ENCODE results near the gene SLC25A44. TPM values are rescaled to one million over a fixed set of nuclear protein-coding genes. Genes with fewer than 3 reads are reported as not detected.

The SLC25A44 gene
- total RNA-seq, 1 experiment from 2014 or later = 29.3 TPM

GRCh38 chr1:156246241-156246780, 52.4 kb downstream of the SLC25A44 start:
- no peaks in the 10 kb centered on the region for H3K9me3 ChIP-seq
- H3K27me3 Mint-ChIP-seq (ENCODE audit: insufficient read depth, unreplicated experiment) = no peaks in the 10 kb centered on the region
- no peaks in the 10 kb centered on the region for H3K27me3 ChIP-seq (replicated peaks; ENCODE audit: control insufficient read depth, insufficient read depth, low read length)
- ChIA-PET CTCF (interaction anchor here (1.6 to 1.9 kb wide), 2 partner anchors 105 to 109 kb away, joined by 6 read pairs; no protein-coding TSS in a partner anchor), POLR2A (no interaction called here)
- DNase-seq = no peak
- H3K27ac Mint-ChIP-seq (ENCODE audit: unreplicated experiment) = no peak overlapping the region
- no peak for TF ChIP-seq CTCF (IDR thresholded peaks at IDR 0.05; ENCODE audit: insufficient read depth in 1 of 2, low read depth in 1 of 2, low read length in 1 of 2, severe bottlenecking in 1 of 2, unreplicated experiment in 1 of 2)
- no peak overlapping the region for H3K4me3 Mint-ChIP-seq (ENCODE audit: unreplicated experiment)
- no peak overlapping the region for H3K4me3 ChIP-seq (ENCODE audit: low read depth, low read length)
- H3K4me1 ChIP-seq = no peaks in the 10 kb centered on the region
- no peaks in the 10 kb centered on the region for H3K9me3 Mint-ChIP-seq (ENCODE audit: unreplicated experiment)
- H3K36me3 Mint-ChIP-seq (ENCODE audit: insufficient read depth, unreplicated experiment) = peaks cover 84% of the 10 kb centered on the region
- H3K4me1 Mint-ChIP-seq (ENCODE audit: low read depth, unreplicated experiment) = peaks cover 4% of the 10 kb centered on the region
- no TSS peak for BruUV-seq (replicated peaks)
- peaks cover 3% of the 10 kb centered on the region; the same call in 1 of the 2 replicates for H3K36me3 ChIP-seq (ENCODE audit: control insufficient read depth, insufficient read depth, low read length)
- intact Hi-C loops (cut with micrococcal nuclease; ENCODE audit: unreplicated experiment) = no loop called here

- Mint-ChIP-seq H3K4me1 (ENCODE audit: low read depth, unreplicated experiment) (peaks cover 4% of the 10 kb centered on the region), H3K36me3 (ENCODE audit: insufficient read depth, unreplicated experiment) (peaks cover 87% of the 10 kb centered on the region), H3K4me3 (ENCODE audit: unreplicated experiment) (no peak overlapping the region), H3K27me3 (ENCODE audit: insufficient read depth, unreplicated experiment) (no peaks in the 10 kb centered on the region), H3K9me3 (ENCODE audit: unreplicated experiment) (no peaks in the 10 kb centered on the region), H3K27ac (ENCODE audit: unreplicated experiment) (no peak overlapping the region)
- H3K4me3 ChIP-seq (ENCODE audit: low read depth, low read length) = no peak overlapping the region
- H3K27me3 ChIP-seq (replicated peaks; ENCODE audit: control insufficient read depth, insufficient read depth, low read length) = no peaks in the 10 kb centered on the region
- H3K36me3 ChIP-seq (ENCODE audit: control insufficient read depth, insufficient read depth, low read length) = peaks cover 4% of the 10 kb centered on the region; the same call in 1 of the 2 replicates
- POLR2A ChIA-PET = no interaction called here
- TF ChIP-seq CTCF (IDR thresholded peaks at IDR 0.05; ENCODE audit: insufficient read depth in 1 of 2, low read depth in 1 of 2, low read length in 1 of 2, severe bottlenecking in 1 of 2, unreplicated experiment in 1 of 2) = no peak
- H3K9me3 ChIP-seq = no peaks in the 10 kb centered on the region
- intact Hi-C loops (cut with micrococcal nuclease; ENCODE audit: unreplicated experiment) = no loop called here
- no peaks in the 10 kb centered on the region for H3K4me1 ChIP-seq
- BruUV-seq (replicated peaks) = no TSS peak
- no peak for DNase-seq
- CTCF ChIA-PET = interaction anchor here (1.6 to 1.9 kb wide), 2 partner anchors 106 to 110 kb away, joined by 6 read pairs; no protein-coding TSS in a partner anchor
Observed at GRCh38 chr1:156246781-156247459, 53.0 kb downstream of the SLC25A44 start.

- Mint-ChIP-seq H3K9me3 (ENCODE audit: unreplicated experiment) (no peaks in the 10 kb centered on the region), H3K27ac (ENCODE audit: unreplicated experiment) (peak within 1 kb of the TSS; percentile 48), H3K4me1 (ENCODE audit: low read depth, unreplicated experiment) (peaks cover 4% of the 10 kb centered on the region), H3K27me3 (ENCODE audit: insufficient read depth, unreplicated experiment) (no peaks in the 10 kb centered on the region), H3K4me3 (ENCODE audit: unreplicated experiment) (peak within 1 kb of the TSS; percentile 16), H3K36me3 (ENCODE audit: insufficient read depth, unreplicated experiment) (peaks cover 87% of the 10 kb centered on the region)
- no peaks in the 10 kb centered on the region for H3K4me1 ChIP-seq
- no peak for DNase-seq
- no peaks in the 10 kb centered on the region for H3K27me3 ChIP-seq (replicated peaks; ENCODE audit: control insufficient read depth, insufficient read depth, low read length)
- CTCF ChIA-PET = interaction anchor here (0.6 to 1.0 kb wide), 4 partner anchors 16 to 106 kb away, joined by 3 to 4 read pairs (median 3); no protein-coding TSS in a partner anchor
- H3K4me3 ChIP-seq (ENCODE audit: low read depth, low read length) = no peak within 1 kb of the TSS
- TF ChIP-seq CTCF (IDR thresholded peaks at IDR 0.05; ENCODE audit: insufficient read depth in 1 of 2, low read depth in 1 of 2, low read length in 1 of 2, severe bottlenecking in 1 of 2, unreplicated experiment in 1 of 2) = no peak
- no TSS peak for BruUV-seq (replicated peaks)
- no peaks in the 10 kb centered on the region for H3K9me3 ChIP-seq
- intact Hi-C loops (cut with micrococcal nuclease; ENCODE audit: unreplicated experiment) = no loop called here
- peaks cover 6% of the 10 kb centered on the region; the same call in 1 of the 2 replicates for H3K36me3 ChIP-seq (ENCODE audit: control insufficient read depth, insufficient read depth, low read length)
- POLR2A ChIA-PET = no interaction called here
Observed at GRCh38 chr1:156247460-156248322, 53.8 kb downstream of the SLC25A44 start, which contains the start of gene PAQR6. TSS of gene PAQR6 (minus strand) at chr1:156248056. CDS start at chr1:156246731, 1,325 bp downstream.
